ENCODE data around the gene BABAM2.

- TF ChIP-seq, protein P1, sequence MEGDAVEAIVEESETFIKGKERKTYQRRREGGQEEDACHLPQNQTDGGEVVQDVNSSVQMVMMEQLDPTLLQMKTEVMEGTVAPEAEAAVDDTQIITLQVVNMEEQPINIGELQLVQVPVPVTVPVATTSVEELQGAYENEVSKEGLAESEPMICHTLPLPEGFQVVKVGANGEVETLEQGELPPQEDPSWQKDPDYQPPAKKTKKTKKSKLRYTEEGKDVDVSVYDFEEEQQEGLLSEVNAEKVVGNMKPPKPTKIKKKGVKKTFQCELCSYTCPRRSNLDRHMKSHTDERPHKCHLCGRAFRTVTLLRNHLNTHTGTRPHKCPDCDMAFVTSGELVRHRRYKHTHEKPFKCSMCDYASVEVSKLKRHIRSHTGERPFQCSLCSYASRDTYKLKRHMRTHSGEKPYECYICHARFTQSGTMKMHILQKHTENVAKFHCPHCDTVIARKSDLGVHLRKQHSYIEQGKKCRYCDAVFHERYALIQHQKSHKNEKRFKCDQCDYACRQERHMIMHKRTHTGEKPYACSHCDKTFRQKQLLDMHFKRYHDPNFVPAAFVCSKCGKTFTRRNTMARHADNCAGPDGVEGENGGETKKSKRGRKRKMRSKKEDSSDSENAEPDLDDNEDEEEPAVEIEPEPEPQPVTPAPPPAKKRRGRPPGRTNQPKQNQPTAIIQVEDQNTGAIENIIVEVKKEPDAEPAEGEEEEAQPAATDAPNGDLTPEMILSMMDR (conservative IDR thresholded peaks at IDR 0.05 in 1 of 2, IDR thresholded peaks at IDR 0.05 in 1 of 2; ENCODE audit: extremely low read depth in 1 of 2, insufficient read depth in 1 of 2, low read depth in 1 of 2, low read length in 2 of 2): no peak
- TF ChIP-seq EZH2 (IDR thresholded peaks at IDR 0.05; ENCODE audit: borderline replicate concordance, low read length): no peak
These were observed 65.0 kb downstream of the BABAM2 start for GRCh38 chr2:27955384-27956161.

Data from mammary epithelial cell (primary cell).